HEK293 (cell line): ENCODE measurements around the gene SRSF5.
A peak's percentile ranks its signal among the peaks of the same experiment; 100 is the strongest.
"Not testable (repeated sequence)": the region's sequence is repeated elsewhere in the genome, so short reads cannot be mapped to it uniquely, and the experiment has no call there.

Experiments used
- CTCF ChIA-PET: fragments of 350-600 bp; formaldehyde crosslinking; extraction: SDS; loops from one replicate; lab custom pipeline; 2021; ENCODE audit warnings: antibody characterized with exemption; lab: Yijun Ruan, JAX
- POLR2A ChIA-PET: fragments of 300-600 bp; formaldehyde crosslinking; extraction: SDS; loops from one replicate; lab custom pipeline; 2020; ENCODE audit warnings: antibody characterized with exemption, inconsistent platforms; lab: Yijun Ruan, JAX
- H3K27ac ChIP-seq: fragments of 200-500 bp; sonication (Bioruptor generic); 2 replicates; pipeline ENCODE4 v1.5.1; 2014; ENCODE audit warnings: low read depth, low read length, control low read depth, inconsistent platforms; ENCODE audit errors: extremely low read depth
- H3K36me3 ChIP-seq, 2 experiments: fragments of 200-500 bp in 1 of 2; sonication (Bioruptor generic) in 1 of 2; 1 replicate in 1 of 2; 2 replicates in 1 of 2; pipeline ENCODE4 v1.5.1; 2014 to 2017; ENCODE audit warnings: inconsistent platforms in 2 of 2, low read length in 2 of 2; ENCODE audit not compliant: control insufficient read depth in 2 of 2, insufficient read depth in 1 of 2
- H3K4me1 ChIP-seq: fragments of 200-500 bp; sonication (Bioruptor generic); 2 replicates; pipeline ENCODE4 v1.5.1; 2014; ENCODE audit warnings: mild to moderate bottlenecking, low read length, inconsistent platforms; ENCODE audit not compliant: control insufficient read depth, insufficient read depth
- H3K4me3 ChIP-seq: 2 replicates; pipeline ENCODE4 v1.5.1; 2011; ENCODE audit warnings: low read depth, mild to moderate bottlenecking, control low read depth, low read length, moderate library complexity
- H3K9me3 ChIP-seq: fragments of 200-500 bp; sonication (Bioruptor generic); 2 replicates; pipeline ENCODE4 v1.5.1; 2014; ENCODE audit warnings: low read depth, low read length, inconsistent platforms; ENCODE audit not compliant: control insufficient read depth, insufficient read depth
- CTCF ChIP-seq: fragments of 450-650 bp; formaldehyde crosslinking; IDR thresholded peaks from 2 replicates; pipeline ENCODE4 v1.5.1; 2016; ENCODE audit warnings: missing biosample characterization, missing genetic modification characterization
- ELK4 ChIP-seq: IDR thresholded peaks from 2 replicates; pipeline ENCODE4 v1.6.1; 2011; ENCODE audit warnings: mild to moderate bottlenecking, low read depth, low read length, borderline replicate concordance
- SP2 ChIP-seq: fragments of 450-650 bp; formaldehyde crosslinking; IDR thresholded peaks from 2 replicates; pipeline ENCODE4 v1.5.1; 2016; ENCODE audit warnings: missing biosample characterization, missing genetic modification characterization
- SP7 ChIP-seq: fragments of 450-650 bp; formaldehyde crosslinking; IDR thresholded peaks from 2 replicates; pipeline ENCODE4 v1.5.1; 2016; ENCODE audit warnings: missing biosample characterization, missing genetic modification characterization
- WT1 ChIP-seq: fragments of 450-650 bp; formaldehyde crosslinking; IDR thresholded peaks from 2 replicates; pipeline ENCODE4 v1.5.1; 2016; ENCODE audit warnings: missing biosample characterization, missing genetic modification characterization
- ZNF121 ChIP-seq: fragments of 450-650 bp; formaldehyde crosslinking; IDR thresholded peaks from 2 replicates; pipeline ENCODE4 v1.5.1; 2016; ENCODE audit warnings: missing biosample characterization, missing genetic modification characterization
- ZNF148 ChIP-seq: fragments of 450-650 bp; formaldehyde crosslinking; IDR thresholded peaks from 2 replicates; pipeline ENCODE4 v1.5.0; 2017; ENCODE audit warnings: missing biosample characterization, missing genetic modification characterization, borderline replicate concordance
- ZNF221 ChIP-seq: fragments of 450-650 bp; formaldehyde crosslinking; IDR thresholded peaks from 2 replicates; pipeline ENCODE4 v1.5.1; 2017; ENCODE audit warnings: missing biosample characterization, missing genetic modification characterization, borderline replicate concordance
- ZNF324 ChIP-seq: fragments of 450-650 bp; formaldehyde crosslinking; IDR thresholded peaks from 2 replicates; pipeline ENCODE4 v1.5.1; 2016; ENCODE audit warnings: missing biosample characterization, missing genetic modification characterization
- ZNF335 ChIP-seq: fragments of 450-650 bp; formaldehyde crosslinking; conservative IDR thresholded peaks from 2 replicates; pipeline ENCODE4 v1.5.1; 2016; ENCODE audit warnings: missing biosample characterization, missing genetic modification characterization
- ZNF341 ChIP-seq: fragments of 450-650 bp; formaldehyde crosslinking; IDR thresholded peaks from 2 replicates; pipeline ENCODE4; 2016; ENCODE audit warnings: low read depth, missing biosample characterization, missing genetic modification characterization
- ZNF394 ChIP-seq: fragments of 450-650 bp; formaldehyde crosslinking; IDR thresholded peaks from 2 replicates; pipeline ENCODE4 v1.5.1; 2016; ENCODE audit warnings: missing biosample characterization, missing genetic modification characterization, mild to moderate bottlenecking, moderate library complexity, borderline replicate concordance
- ZNF513 ChIP-seq: fragments of 450-650 bp; IDR thresholded peaks from 2 replicates; pipeline ENCODE4 v1.5.1; 2018; ENCODE audit warnings: missing biosample characterization, missing genetic modification characterization
- ZNF521 ChIP-seq: fragments of 450-650 bp; formaldehyde crosslinking; IDR thresholded peaks from 2 replicates; pipeline ENCODE4 v1.5.1; 2017; ENCODE audit warnings: missing biosample characterization, mild to moderate bottlenecking, missing genetic modification characterization
- ZNF639 ChIP-seq: fragments of 450-650 bp; formaldehyde crosslinking; IDR thresholded peaks from 2 replicates; pipeline ENCODE4 v1.5.1; 2016; ENCODE audit warnings: missing biosample characterization, missing genetic modification characterization
- ZNF654 ChIP-seq: fragments of 450-650 bp; formaldehyde crosslinking; IDR thresholded peaks from 2 replicates; pipeline ENCODE4 v1.5.1; 2016; ENCODE audit warnings: low read depth, missing biosample characterization, missing genetic modification characterization
- ZNF777 ChIP-seq: fragments of 450-650 bp; formaldehyde crosslinking; IDR thresholded peaks from 2 replicates; pipeline ENCODE4 v1.5.1; 2017; ENCODE audit warnings: missing biosample characterization, missing genetic modification characterization, borderline replicate concordance

SRSF5 gene

GRCh38 chr14:69812711-69813110, 45.8 kb downstream of the SRSF5 start:
- H3K27ac ChIP-seq = no peak overlapping the region
- ChIA-PET POLR2A (no interaction called here), CTCF (interaction anchor here (0.7 to 8.1 kb wide), 4 partner anchors 65 to 719 kb away, joined by 3 to 117 read pairs (median 12); no protein-coding TSS in a partner anchor)
- peaks cover 2% of the 10 kb centered on the region; the same call in 1 of the 2 replicates for H3K4me1 ChIP-seq
- H3K4me3 ChIP-seq = no peak overlapping the region
- H3K9me3 ChIP-seq = no peaks in the 10 kb centered on the region
- TF ChIP-seq ZNF654 (tag by site-specific recombination) (peak; percentile 47), ZNF121 (no peak), ZNF335 (no peak), CTCF (peak; percentile 25; the same call in 1 of the 2 replicates)
- H3K36me3 ChIP-seq = no peaks in the 10 kb centered on the region

GRCh38 chr14:69813346-69813745, 46.4 kb downstream of the SRSF5 start:
- H3K9me3 ChIP-seq, H3K27ac ChIP-seq, H3K4me3 ChIP-seq, POLR2A ChIA-PET, H3K36me3 ChIP-seq, H3K4me1 ChIP-seq: not testable (repeated sequence)
- CTCF ChIA-PET = interaction anchor here (0.7 to 8.1 kb wide), 5 partner anchors 64 to 719 kb away, joined by 3 to 117 read pairs (median 3); no protein-coding TSS in a partner anchor

GRCh38 chr14:69814397-69814796, 47.5 kb downstream of the SRSF5 start:
- H3K4me3 ChIP-seq = no peak overlapping the region
- H3K36me3 ChIP-seq = no peaks in the 10 kb centered on the region
- POLR2A ChIA-PET = no interaction called here
- H3K27ac ChIP-seq = no peak overlapping the region
- H3K9me3 ChIP-seq = no peaks in the 10 kb centered on the region
- TF ChIP-seq ZNF148 (no peak), ZNF777 (tag by site-specific recombination) (no peak), ZNF324 (tag by site-specific recombination) (no peak), ZNF341 (tag by site-specific recombination) (no peak), WT1 (tag by site-specific recombination) (no peak), SP7 (tag by site-specific recombination) (no peak)
- TF ChIP-seq, all 188 proteins: peak for 0
- H3K4me1 ChIP-seq = no peaks in the 10 kb centered on the region
- CTCF ChIA-PET = interaction anchor here (0.5 to 8.1 kb wide), 4 partner anchors 63 to 503 kb away, joined by 3 to 117 read pairs (median 12); no protein-coding TSS in a partner anchor

- CTCF ChIA-PET = interaction anchor here (0.8 to 8.1 kb wide), 4 partner anchors 197 to 501 kb away, joined by 3 to 117 read pairs (median 12); no protein-coding TSS in a partner anchor
- H3K4me1 ChIP-seq = no peaks in the 10 kb centered on the region
- no peak overlapping the region for H3K27ac ChIP-seq
- POLR2A ChIA-PET = no interaction called here
- H3K36me3 ChIP-seq = no peaks in the 10 kb centered on the region
- H3K4me3 ChIP-seq = no peak overlapping the region
- H3K9me3 ChIP-seq = no peaks in the 10 kb centered on the region
- no peak for TF ChIP-seq SP2 (tag by site-specific recombination)
- TF ChIP-seq ZNF639 (tag by site-specific recombination) = no peak
- TF ChIP-seq ELK4 = no peak
- no peak for TF ChIP-seq ZNF221 (tag by site-specific recombination)
- TF ChIP-seq ZNF513 = no peak
- no peak for TF ChIP-seq ZNF521 (tag by site-specific recombination)
- TF ChIP-seq ZNF394 = no peak
Observed at GRCh38 chr14:69815556-69815955, 48.6 kb downstream of the SRSF5 start.
